Lower lobe of right lung (tissue), 2 donors: Measurements from ENCODE around the gene N4BP2. TPM values are rescaled to one million over a fixed set of nuclear protein-coding genes. Genes with fewer than 3 reads are reported as not detected.

Experiments used
- ATAC-seq, 2 donors: fragments of 200-7000 bp; cut with Tn5 transposase; one replicate each; pipeline ENCODE4 v1.9.1; 2020 to 2022; ENCODE audit warnings: mild to moderate bottlenecking in 2 of 2, moderate library complexity in 2 of 2
- DNase-seq: peaks from one replicate; pipeline ENCODE4 v3.0.0-alpha.2; 2020
- H3K27ac ChIP-seq: fragments of 200-600 bp; one replicate; pipeline ENCODE4 v1.8.0; 2022
- H3K27me3 ChIP-seq: fragments of 200-600 bp; one replicate; pipeline ENCODE4 v1.8.0; 2022; ENCODE audit warnings: low read depth
- H3K36me3 ChIP-seq: fragments of 200-600 bp; one replicate; pipeline ENCODE4 v1.8.0; 2022; ENCODE audit warnings: mild to moderate bottlenecking
- H3K4me1 ChIP-seq: fragments of 200-600 bp; one replicate; pipeline ENCODE4 v1.8.0; 2022
- H3K4me3 ChIP-seq: fragments of 200-600 bp; one replicate; pipeline ENCODE4 v1.8.0; 2022; ENCODE audit warnings: mild to moderate bottlenecking
- H3K9me3 ChIP-seq: fragments of 200-600 bp; one replicate; pipeline ENCODE4 v1.8.0; 2022
- intact Hi-C: fragments of 100-400 bp; cut with DNase I; formaldehyde crosslinking; loops from one replicate; pipeline ENCODE4 v1.11.0; 2022
- total RNA-seq: library from RNA; stranded (reverse); fragmentation: NEBNext Ultra II Directional; extraction: Animal tissue kit (Norgen Biotek cat#: 25700); gene quantifications from one replicate; pipeline ENCODE4 v1.2.1, GENCODE V29; 2021
- TF ChIP-seq, protein P1 (sequence below): fragments of 200-600 bp; IDR thresholded peaks from one replicate; pipeline ENCODE4 v1.8.0; 2022; ENCODE audit warnings: antibody characterized with exemption, mild to moderate bottlenecking
- donor health status: DM: no; HTN: yes; CAD: no; lungs with severe emphysema.

N4BP2 gene
- total RNA-seq, 1 donor from 2014 or later = 10.0 TPM

DNA sequence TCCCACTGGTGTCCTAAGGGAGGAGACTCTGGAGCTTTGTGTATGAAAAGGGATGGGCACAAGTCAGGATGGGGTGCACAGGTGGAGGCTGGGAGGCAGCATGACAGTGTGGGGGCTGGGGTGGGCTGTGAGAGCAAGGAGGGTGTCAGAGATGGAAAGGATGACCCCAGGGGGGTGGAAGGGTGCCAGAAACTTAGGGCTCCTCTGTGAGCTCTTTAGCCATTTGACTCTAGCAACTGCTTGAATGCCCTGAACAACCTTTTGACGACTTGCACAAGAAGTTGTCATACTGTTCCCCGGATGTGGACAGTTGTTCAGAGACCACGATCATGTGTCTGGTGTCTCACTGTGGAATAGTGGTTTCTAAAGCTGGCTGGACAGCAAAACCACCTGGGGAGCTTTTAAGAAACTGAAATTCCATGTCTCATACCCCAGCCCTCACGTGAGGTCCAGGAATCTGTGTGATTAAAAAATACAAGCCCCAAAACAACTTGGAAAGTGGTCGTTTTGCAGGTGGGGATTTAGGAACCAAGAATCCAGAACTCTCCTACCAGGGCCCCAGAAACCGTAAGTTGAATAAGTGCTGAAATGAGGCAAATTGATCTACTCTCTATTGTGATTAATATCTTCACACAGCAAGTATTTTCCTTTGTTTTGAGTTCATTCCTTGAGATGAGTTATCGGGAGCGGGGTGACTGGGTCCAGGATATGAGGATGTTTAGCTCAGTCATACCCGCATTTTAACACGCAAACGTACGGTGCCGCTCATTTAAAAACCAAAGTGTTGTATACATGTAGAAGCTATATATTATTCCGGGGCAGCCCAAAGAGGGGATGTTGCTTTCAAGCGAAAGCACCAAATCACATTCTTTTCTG, 143.6 kb downstream of the N4BP2 start:
- no peaks in the 10 kb centered on the region for H3K9me3 ChIP-seq
- no peaks in the 10 kb centered on the region for H3K4me1 ChIP-seq
- peak overlapping the region; percentile 72 for H3K27ac ChIP-seq
- peak; percentile 78 to 80 for ATAC-seq
- TF ChIP-seq, protein P1, sequence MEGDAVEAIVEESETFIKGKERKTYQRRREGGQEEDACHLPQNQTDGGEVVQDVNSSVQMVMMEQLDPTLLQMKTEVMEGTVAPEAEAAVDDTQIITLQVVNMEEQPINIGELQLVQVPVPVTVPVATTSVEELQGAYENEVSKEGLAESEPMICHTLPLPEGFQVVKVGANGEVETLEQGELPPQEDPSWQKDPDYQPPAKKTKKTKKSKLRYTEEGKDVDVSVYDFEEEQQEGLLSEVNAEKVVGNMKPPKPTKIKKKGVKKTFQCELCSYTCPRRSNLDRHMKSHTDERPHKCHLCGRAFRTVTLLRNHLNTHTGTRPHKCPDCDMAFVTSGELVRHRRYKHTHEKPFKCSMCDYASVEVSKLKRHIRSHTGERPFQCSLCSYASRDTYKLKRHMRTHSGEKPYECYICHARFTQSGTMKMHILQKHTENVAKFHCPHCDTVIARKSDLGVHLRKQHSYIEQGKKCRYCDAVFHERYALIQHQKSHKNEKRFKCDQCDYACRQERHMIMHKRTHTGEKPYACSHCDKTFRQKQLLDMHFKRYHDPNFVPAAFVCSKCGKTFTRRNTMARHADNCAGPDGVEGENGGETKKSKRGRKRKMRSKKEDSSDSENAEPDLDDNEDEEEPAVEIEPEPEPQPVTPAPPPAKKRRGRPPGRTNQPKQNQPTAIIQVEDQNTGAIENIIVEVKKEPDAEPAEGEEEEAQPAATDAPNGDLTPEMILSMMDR = no peak
- H3K36me3 ChIP-seq = no peaks in the 10 kb centered on the region
- DNase-seq = no peak
- H3K4me3 ChIP-seq = peak overlapping the region; percentile 46
- intact Hi-C loops = no loop called here
- H3K27me3 ChIP-seq = no peaks in the 10 kb centered on the region

DNA sequence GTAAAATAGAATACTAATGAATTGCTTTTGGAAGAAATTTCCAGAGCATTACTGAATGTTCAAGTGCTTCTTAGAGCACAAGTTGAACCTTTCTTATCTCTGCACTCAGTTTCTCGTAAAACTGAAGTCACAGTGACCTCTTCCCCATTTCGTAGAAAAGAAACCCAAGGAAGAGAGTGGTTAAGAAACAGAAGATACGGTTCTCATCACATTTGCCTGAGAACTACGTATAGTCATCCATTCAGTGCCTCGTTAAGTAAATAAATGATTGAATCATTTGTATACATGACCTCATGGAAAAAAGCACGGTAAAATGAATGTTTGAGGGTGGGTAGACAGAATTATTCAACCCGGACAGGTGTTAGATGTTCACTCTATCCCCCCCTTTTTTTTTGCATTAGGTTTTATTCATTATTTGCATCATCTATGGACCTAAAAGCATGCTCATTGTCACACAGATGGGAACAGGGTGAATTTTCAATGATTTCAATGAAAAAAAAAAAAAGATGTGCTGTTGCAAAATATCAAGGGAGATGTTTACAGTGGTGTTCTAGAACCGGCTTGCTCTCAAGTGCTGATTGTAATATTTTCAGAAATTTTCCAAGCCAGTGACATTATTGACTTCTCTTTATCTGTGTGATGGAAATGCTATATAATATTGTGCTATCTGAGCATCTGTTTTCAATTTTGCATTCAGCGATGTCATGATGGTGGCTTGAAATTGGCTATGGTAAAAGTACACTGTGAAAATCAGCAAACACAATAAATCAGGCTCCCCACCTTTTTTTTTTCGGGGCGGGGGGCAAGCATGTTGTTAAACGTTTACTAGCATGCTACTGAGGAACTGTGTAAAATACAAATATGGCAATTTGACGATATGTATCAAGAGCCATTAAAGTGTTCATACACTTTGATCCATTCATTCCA, 144.5 kb downstream of the N4BP2 start:
- peak overlapping the region; percentile 72 for H3K27ac ChIP-seq
- H3K4me3 ChIP-seq = peak overlapping the region; percentile 46
- intact Hi-C loops = no loop called here
- DNase-seq = no peak
- H3K9me3 ChIP-seq = no peaks in the 10 kb centered on the region
- TF ChIP-seq, protein P1 = no peak
- no peaks in the 10 kb centered on the region for H3K27me3 ChIP-seq
- peak; percentile 30 to 58 for ATAC-seq
- H3K4me1 ChIP-seq = no peaks in the 10 kb centered on the region
- H3K36me3 ChIP-seq = no peaks in the 10 kb centered on the region

DNA sequence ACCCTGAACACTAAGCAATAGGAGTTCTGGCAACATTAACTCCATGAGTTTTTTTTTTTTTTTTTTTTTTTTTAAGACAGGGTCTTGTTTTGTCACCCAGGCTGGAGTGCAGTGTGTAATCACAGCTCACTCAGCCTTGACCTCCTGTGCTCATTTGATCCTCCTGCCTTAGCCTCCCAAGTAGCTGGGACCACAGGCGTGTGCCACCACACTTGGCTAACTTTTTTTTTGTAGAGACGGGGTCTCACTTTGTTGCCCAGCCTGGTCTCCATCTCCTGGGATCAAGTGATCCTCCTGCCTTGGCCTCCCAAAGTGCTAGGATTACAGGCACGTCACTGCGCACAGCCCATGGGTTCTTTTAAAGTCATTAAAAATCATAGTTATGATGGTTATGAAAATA, 145.2 kb downstream of the N4BP2 start:
- Histone ChIP-seq H3K4me3 (no peak overlapping the region), H3K4me1 (no peaks in the 10 kb centered on the region), H3K36me3 (no peaks in the 10 kb centered on the region), H3K27ac (peak overlapping the region; percentile 72), H3K9me3 (no peaks in the 10 kb centered on the region), H3K27me3 (no peaks in the 10 kb centered on the region)
- DNase-seq (no peak), ATAC-seq (no peak)
- TF ChIP-seq, protein P1 = no peak
- intact Hi-C loops = no loop called here

DNA sequence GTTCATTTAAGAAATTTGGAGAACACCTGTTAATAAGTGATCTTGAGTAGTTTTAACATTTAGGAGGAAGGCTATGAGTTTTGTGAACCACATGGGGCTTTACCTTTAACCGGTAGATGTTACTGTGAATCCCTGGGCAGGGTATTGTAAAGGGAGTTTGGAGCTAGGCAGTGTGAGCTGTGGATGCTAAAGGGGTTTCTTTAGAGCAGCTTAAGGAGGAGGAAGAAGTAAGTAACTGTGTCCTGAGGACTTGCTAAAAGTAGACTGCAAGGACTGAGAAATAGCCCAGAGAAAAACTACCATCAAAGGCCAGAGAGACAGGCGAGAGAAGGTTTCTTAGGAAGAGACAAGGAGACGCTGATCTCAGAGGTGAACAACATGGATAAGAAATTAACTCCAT, 145.8 kb downstream of the N4BP2 start:
- Histone ChIP-seq H3K36me3 (no peaks in the 10 kb centered on the region), H3K27ac (peak overlapping the region; percentile 43), H3K9me3 (no peaks in the 10 kb centered on the region), H3K4me1 (no peaks in the 10 kb centered on the region), H3K27me3 (no peaks in the 10 kb centered on the region), H3K4me3 (peak overlapping the region; percentile 11)
- intact Hi-C loops = no loop called here
- ATAC-seq = no peak
- TF ChIP-seq, protein P1 = no peak
- no peak for DNase-seq

DNA sequence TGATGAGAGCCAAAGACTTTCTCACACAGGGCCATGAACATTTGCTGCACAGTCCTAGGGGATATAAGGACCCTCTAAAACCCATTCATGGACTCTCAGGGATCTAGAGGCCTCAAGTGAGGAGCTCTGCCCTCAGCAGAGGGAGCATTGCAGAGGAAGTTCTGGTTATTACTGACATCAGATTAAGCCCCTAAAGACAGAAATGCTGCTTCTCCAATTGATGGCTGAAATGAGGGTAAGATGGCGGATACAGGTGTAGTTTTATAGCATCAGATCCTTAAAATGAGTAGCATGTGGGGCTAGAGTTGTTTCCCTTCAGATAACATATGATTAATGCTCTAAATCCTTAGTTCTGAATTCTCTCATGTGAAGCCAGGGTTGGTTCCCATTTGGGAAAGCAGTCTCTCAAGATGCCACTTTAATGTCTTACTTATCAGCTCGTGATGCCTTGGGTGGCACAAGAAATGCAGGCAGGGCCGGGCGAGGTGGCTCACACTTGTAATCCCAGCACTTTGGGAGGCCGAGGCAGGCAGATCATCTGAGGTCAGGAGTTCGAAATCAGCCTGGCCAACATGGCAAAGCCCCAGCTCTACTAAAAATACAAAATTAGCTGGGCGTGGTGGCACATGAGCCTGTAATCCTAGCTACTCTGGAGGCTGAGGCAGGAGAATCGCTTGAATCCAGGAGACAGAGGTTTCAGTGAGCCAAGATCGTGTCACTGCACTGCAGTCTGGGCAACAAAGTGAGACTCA, 148.0 kb downstream of the N4BP2 start:
- intact Hi-C loops = no loop called here
- Histone ChIP-seq H3K27me3 (no peaks in the 10 kb centered on the region), H3K36me3 (no peaks in the 10 kb centered on the region), H3K9me3 (no peaks in the 10 kb centered on the region), H3K4me1 (no peaks in the 10 kb centered on the region), H3K27ac (peak overlapping the region; percentile 58), H3K4me3 (peak overlapping the region; percentile 17)
- DNase-seq (no peak), ATAC-seq (no peak)
- TF ChIP-seq, protein P1 = no peak
